GM23338 (cell line): ENCODE data around the gene PRKAG1. TPM values are rescaled to one million over a fixed set of nuclear protein-coding genes. Genes with fewer than 3 reads are reported as not detected.

Experiments
- ATAC-seq: fragments of 200-7000 bp; cut with Tn5 transposase; 3 replicates; pipeline ENCODE4 v1.9.1; 2020
- DNase-seq: peaks from one replicate; pipeline ENCODE4 v3.0.0-alpha.2; 2015; ENCODE audit warnings: low spot score
- H2AFZ ChIP-seq: fragments of 200-600 bp; sonication (generic); 2 replicates; pipeline ENCODE4 v1.8.0; 2016; ENCODE audit warnings: antibody characterized with exemption, mild to moderate bottlenecking, moderate library complexity
- H3F3A ChIP-seq: fragments of 200-600 bp; sonication (generic); replicated peaks from 2 replicates; pipeline ENCODE4 v1.8.0; 2017; ENCODE audit warnings: antibody characterized with exemption, mixed run types, low read depth
- H3K27ac ChIP-seq: fragments of 200-600 bp; sonication (generic); 2 replicates; pipeline ENCODE4 v1.6.1; 2016; ENCODE audit warnings: low read depth
- H3K27me3 ChIP-seq: fragments of 200-600 bp; sonication (generic); 2 replicates; pipeline ENCODE4 v1.8.0; 2016; ENCODE audit warnings: mild to moderate bottlenecking, mixed run types, moderate library complexity; ENCODE audit not compliant: insufficient read depth
- H3K36me3 ChIP-seq: fragments of 200-600 bp; sonication (generic); 2 replicates; pipeline ENCODE4 v1.8.0; 2016; ENCODE audit warnings: mild to moderate bottlenecking; ENCODE audit not compliant: insufficient read depth
- H3K4me1 ChIP-seq: fragments of 200-600 bp; sonication (generic); 2 replicates; pipeline ENCODE4 v1.8.0; 2016; ENCODE audit warnings: mild to moderate bottlenecking, moderate library complexity; ENCODE audit not compliant: insufficient read depth
- H3K4me2 ChIP-seq: fragments of 200-600 bp; sonication (generic); 2 replicates; pipeline ENCODE4 v1.7.1; 2017; ENCODE audit warnings: mixed run types
- H3K4me3 ChIP-seq: fragments of 200-600 bp; sonication (generic); 2 replicates; pipeline ENCODE4 v1.6.1; 2016; ENCODE audit warnings: mixed run types
- H3K79me2 ChIP-seq: fragments of 200-600 bp; sonication (generic); replicated peaks from 2 replicates; pipeline ENCODE4 v1.8.0; 2017; ENCODE audit warnings: mild to moderate bottlenecking; ENCODE audit not compliant: insufficient read depth
- H3K9me2 ChIP-seq: fragments of 200-600 bp; sonication (generic); 2 replicates; pipeline ENCODE4 v1.8.0; 2017; ENCODE audit not compliant: insufficient read depth
- H4K20me1 ChIP-seq: fragments of 200-600 bp; sonication (generic); replicated peaks from 2 replicates; pipeline ENCODE4 v1.8.0; 2017; ENCODE audit warnings: mild to moderate bottlenecking; ENCODE audit not compliant: insufficient read depth
- H3K27ac Mint-ChIP-seq: 2 replicates; pipeline ENCODE4 v1.8.0; 2020; ENCODE audit warnings: inconsistent platforms, mild to moderate bottlenecking, moderate library complexity, mixed read lengths
- H3K27me3 Mint-ChIP-seq: 3 replicates; pipeline ENCODE4 v1.8.0; 2022; ENCODE audit warnings: low read depth, mild to moderate bottlenecking, moderate library complexity, mixed read lengths, inconsistent platforms; ENCODE audit not compliant: insufficient read depth, poor library complexity
- H3K36me3 Mint-ChIP-seq: 3 replicates; pipeline ENCODE4 v1.8.0; 2021; ENCODE audit warnings: low read depth, mild to moderate bottlenecking, inconsistent platforms, moderate library complexity, mixed read lengths
- H3K4me1 Mint-ChIP-seq: 3 replicates; pipeline ENCODE4 v1.8.0; 2020; ENCODE audit warnings: mild to moderate bottlenecking, inconsistent platforms, mixed read lengths
- H3K4me3 Mint-ChIP-seq: 3 replicates; pipeline ENCODE4 v1.8.0; 2021; ENCODE audit warnings: moderate library complexity, mild to moderate bottlenecking, inconsistent platforms, mixed read lengths
- H3K9me3 Mint-ChIP-seq: 3 replicates; pipeline ENCODE4 v1.8.0; 2020; ENCODE audit warnings: moderate library complexity, mild to moderate bottlenecking, inconsistent platforms, mixed read lengths
- CREB1 ChIP-seq: fragments of 250-450 bp; sonication (Bioruptor Pico); IDR thresholded peaks from 2 replicates; pipeline ENCODE4 v1.5.0; 2020; ENCODE audit warnings: low read depth, mild to moderate bottlenecking, moderate library complexity
- EZH2 ChIP-seq: fragments of 200-600 bp; sonication (generic); IDR thresholded peaks from one replicate; pipeline ENCODE4 v1.8.0; 2017; ENCODE audit warnings: antibody characterized with exemption, mild to moderate bottlenecking, low read depth; ENCODE audit not compliant: unreplicated experiment
- EZH2phosphoT487 ChIP-seq: fragments of 200-600 bp; sonication (generic); IDR thresholded peaks from one replicate; pipeline ENCODE4 v1.8.1; 2018; ENCODE audit warnings: antibody characterized with exemption; ENCODE audit not compliant: unreplicated experiment
- JUNB ChIP-seq: IDR thresholded peaks from one replicate; pipeline ENCODE4 v1.6.1; 2016; ENCODE audit warnings: antibody characterized with exemption; ENCODE audit not compliant: unreplicated experiment
- REST ChIP-seq: IDR thresholded peaks from one replicate; pipeline ENCODE4 v1.6.1; 2018; ENCODE audit warnings: antibody characterized with exemption; ENCODE audit not compliant: unreplicated experiment
- STAT1 ChIP-seq: IDR thresholded peaks from one replicate; pipeline ENCODE4 v1.6.1; 2016; ENCODE audit warnings: antibody characterized with exemption; ENCODE audit not compliant: unreplicated experiment
- ZNF114 ChIP-seq: fragments of 250-450 bp; sonication (Bioruptor Pico); IDR thresholded peaks from 2 replicates; pipeline ENCODE4 v1.5.0; 2020; ENCODE audit warnings: mild to moderate bottlenecking, moderate library complexity
- polyA plus RNA-seq: library from polyadenylated mRNA; unstranded; fragments of >200 nt; fragmentation: Nextera tagmentation; extraction: Ambion mirVana; gene quantifications from 2 replicates; pipeline ENCODE4 v1.2.1, GENCODE V29; 2016
- total RNA-seq: library from RNA; depleted of rRNA; stranded (reverse); fragments of >200 nt; shearing (Covaris generic); gene quantifications from 2 replicates; pipeline ENCODE4 v1.2.3, GENCODE V29; 2014
- TF ChIP-seq, protein P1 (sequence below): IDR thresholded peaks from 2 replicates; pipeline ENCODE4 v1.6.1; 2016; ENCODE audit warnings: antibody characterized with exemption
- TF ChIP-seq, protein P2 (sequence below), 2 experiments: fragments of 200-600 bp in 1 of 2; sonication (generic) in 1 of 2; conservative IDR thresholded peaks; 2 replicates each; pipeline versions ENCODE4 v1.5.1 to v1.6.1; 2016 to 2017; ENCODE audit warnings: antibody characterized with exemption in 2 of 2, low read depth in 2 of 2, mild to moderate bottlenecking in 2 of 2, moderate library complexity in 1 of 2

PRKAG1 gene
- total and polyA plus RNA-seq, 2 experiments from 2014 or later: 19.9 to 35.4 TPM

GRCh38 chr12:49040364-49040855 lies 21.8 kb upstream of the PRKAG1 start:
- peaks cover 89% of the 10 kb centered on the region for H3K36me3 Mint-ChIP-seq
- ATAC-seq: no peak
- Histone ChIP-seq H3K36me3 (peaks cover 30% of the 10 kb centered on the region), H3K4me1 (no peaks in the 10 kb centered on the region), H3F3A (no peaks in the 10 kb centered on the region), H4K20me1 (peaks cover 23% of the 10 kb centered on the region), H3K9me2 (no peaks in the 10 kb centered on the region), H3K27me3 (no peaks in the 10 kb centered on the region), H3K4me3 (no peak overlapping the region), H3K79me2 (no peaks in the 10 kb centered on the region), H3K27ac (no peak overlapping the region), H2AFZ (no peak overlapping the region), H3K4me2 (no peak overlapping the region)
- no peaks in the 10 kb centered on the region for H3K9me3 Mint-ChIP-seq
- H3K4me1 Mint-ChIP-seq: no peaks in the 10 kb centered on the region; the same call in 2 of the 3 replicates
- H3K4me3 Mint-ChIP-seq: no peak overlapping the region
- peaks cover 10% of the 10 kb centered on the region for H3K27me3 Mint-ChIP-seq
- no peak for TF ChIP-seq EZH2
- TF ChIP-seq, protein P1, sequence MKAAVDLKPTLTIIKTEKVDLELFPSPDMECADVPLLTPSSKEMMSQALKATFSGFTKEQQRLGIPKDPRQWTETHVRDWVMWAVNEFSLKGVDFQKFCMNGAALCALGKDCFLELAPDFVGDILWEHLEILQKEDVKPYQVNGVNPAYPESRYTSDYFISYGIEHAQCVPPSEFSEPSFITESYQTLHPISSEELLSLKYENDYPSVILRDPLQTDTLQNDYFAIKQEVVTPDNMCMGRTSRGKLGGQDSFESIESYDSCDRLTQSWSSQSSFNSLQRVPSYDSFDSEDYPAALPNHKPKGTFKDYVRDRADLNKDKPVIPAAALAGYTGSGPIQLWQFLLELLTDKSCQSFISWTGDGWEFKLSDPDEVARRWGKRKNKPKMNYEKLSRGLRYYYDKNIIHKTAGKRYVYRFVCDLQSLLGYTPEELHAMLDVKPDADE: no peak
- no peak for TF ChIP-seq STAT1
- DNase-seq: no peak
- no peak overlapping the region for H3K27ac Mint-ChIP-seq

GRCh38 chr12:49039421-49040363 lies 21.1 kb upstream of the PRKAG1 start:
- Histone ChIP-seq H3K27ac (no peak overlapping the region), H3K4me3 (no peak overlapping the region), H3K27me3 (no peaks in the 10 kb centered on the region), H2AFZ (no peak overlapping the region), H3K4me2 (no peak overlapping the region), H3F3A (no peaks in the 10 kb centered on the region), H3K79me2 (no peaks in the 10 kb centered on the region), H3K9me2 (no peaks in the 10 kb centered on the region), H3K36me3 (peaks cover 30% of the 10 kb centered on the region), H3K4me1 (no peaks in the 10 kb centered on the region), H4K20me1 (peaks cover 20% of the 10 kb centered on the region)
- Mint-ChIP-seq H3K9me3 (no peaks in the 10 kb centered on the region), H3K4me3 (no peak overlapping the region), H3K4me1 (no peaks in the 10 kb centered on the region; the same call in 2 of the 3 replicates), H3K36me3 (peaks cover 89% of the 10 kb centered on the region), H3K27me3 (peaks cover 10% of the 10 kb centered on the region), H3K27ac (no peak overlapping the region; the same call in 1 of the 2 replicates)
- no peak for DNase-seq
- no peak for ATAC-seq
- TF ChIP-seq EZH2phosphoT487: no peak
- TF ChIP-seq JUNB: no peak
- no peak for TF ChIP-seq STAT1
- no peak for TF ChIP-seq CREB1
- TF ChIP-seq, protein P2, sequence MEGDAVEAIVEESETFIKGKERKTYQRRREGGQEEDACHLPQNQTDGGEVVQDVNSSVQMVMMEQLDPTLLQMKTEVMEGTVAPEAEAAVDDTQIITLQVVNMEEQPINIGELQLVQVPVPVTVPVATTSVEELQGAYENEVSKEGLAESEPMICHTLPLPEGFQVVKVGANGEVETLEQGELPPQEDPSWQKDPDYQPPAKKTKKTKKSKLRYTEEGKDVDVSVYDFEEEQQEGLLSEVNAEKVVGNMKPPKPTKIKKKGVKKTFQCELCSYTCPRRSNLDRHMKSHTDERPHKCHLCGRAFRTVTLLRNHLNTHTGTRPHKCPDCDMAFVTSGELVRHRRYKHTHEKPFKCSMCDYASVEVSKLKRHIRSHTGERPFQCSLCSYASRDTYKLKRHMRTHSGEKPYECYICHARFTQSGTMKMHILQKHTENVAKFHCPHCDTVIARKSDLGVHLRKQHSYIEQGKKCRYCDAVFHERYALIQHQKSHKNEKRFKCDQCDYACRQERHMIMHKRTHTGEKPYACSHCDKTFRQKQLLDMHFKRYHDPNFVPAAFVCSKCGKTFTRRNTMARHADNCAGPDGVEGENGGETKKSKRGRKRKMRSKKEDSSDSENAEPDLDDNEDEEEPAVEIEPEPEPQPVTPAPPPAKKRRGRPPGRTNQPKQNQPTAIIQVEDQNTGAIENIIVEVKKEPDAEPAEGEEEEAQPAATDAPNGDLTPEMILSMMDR (conservative IDR thresholded peaks at IDR 0.05; ENCODE audit: low read depth in 2 of 2): no peak
- no peak for TF ChIP-seq ZNF114 (CRISPR knock-in tag)
- TF ChIP-seq, protein P1: no peak
- TF ChIP-seq REST: no peak
